ENCODE data around the gene THSD7B. TPM values are rescaled to one million over a fixed set of nuclear protein-coding genes. Genes with fewer than 3 reads are reported as not detected.

THSD7B gene
- total and polyA plus RNA-seq, 10 of the 15 experiments (the other 5 are each of a cell fraction or from before 2014, with no cell fraction given) = 0.03 to 0.56 (median 0.28) TPM

DNA sequence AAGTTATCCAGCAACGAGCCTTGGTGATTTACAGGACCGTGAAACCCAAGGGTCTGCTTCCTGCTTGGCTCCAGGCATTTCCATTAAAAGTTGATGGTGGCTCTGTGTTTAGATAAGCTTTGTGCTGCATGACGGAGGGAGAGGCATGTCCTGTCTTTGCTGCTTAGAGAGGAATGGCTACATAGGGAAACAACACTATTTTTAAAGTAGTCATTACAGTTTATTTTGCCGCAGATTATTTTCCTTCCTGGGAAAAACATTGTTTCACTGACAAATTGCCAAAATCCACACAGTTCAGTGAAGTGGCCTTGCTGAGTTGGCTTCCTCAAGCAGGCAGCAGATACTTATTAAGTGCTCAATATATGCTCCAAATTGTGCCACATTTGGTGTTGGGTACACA is 98.5 kb downstream of the THSD7B start:
- Histone ChIP-seq H3K4me3 (no peak overlapping the region), H3K9ac (ENCODE audit: control insufficient read depth, insufficient read depth, low read length) (no peak overlapping the region), H3K36me3 (ENCODE audit: control insufficient read depth in 2 of 2, insufficient read depth in 2 of 2, low read length in 1 of 2) (no peaks in the 10 kb centered on the region), H2AFZ (ENCODE audit: control insufficient read depth, low read depth, low read length) (no peak overlapping the region), H3K4me1 (ENCODE audit: control insufficient read depth, insufficient read depth, low read length) (no peaks in the 10 kb centered on the region), H3K27ac (ENCODE audit: control insufficient read depth, insufficient read depth) (no peak overlapping the region), H3K4me2 (ENCODE audit: control insufficient read depth, insufficient read depth) (no peak overlapping the region), H3K27me3 (replicated peaks in 1 of 2; ENCODE audit: control insufficient read depth in 2 of 2, insufficient read depth in 2 of 2, low read length in 1 of 2) (no peaks in the 10 kb centered on the region), H3K79me2 (ENCODE audit: control insufficient read depth, insufficient read depth, low read length) (no peaks in the 10 kb centered on the region), H4K20me1 (ENCODE audit: control insufficient read depth, insufficient read depth) (no peaks in the 10 kb centered on the region), H3K9me3 (replicated peaks; ENCODE audit: control insufficient read depth, insufficient read depth, low read length) (no peaks in the 10 kb centered on the region)
- DNase-seq (ENCODE audit: low read depth, low spot score) (no peak), ATAC-seq (no peak), FAIRE-seq (no peak)
- in situ Hi-C loops (cut with MboI) (no loop called here), intact Hi-C loops (cut with micrococcal nuclease; ENCODE audit: unreplicated experiment) (no loop called here)
- WGBS (ENCODE audit: insufficient coverage, insufficient replicate concordance, low lambda C conversion rate, missing lambda C conversion rate) = 16% methylated on average over 4 of the region's 4 CpGs
- TF ChIP-seq RCOR1 (conservative IDR thresholded peaks at IDR 0.05; ENCODE audit: low read depth, low read length) (no peak), SMARCA5 (IDR thresholded peaks at IDR 0.05) (no peak), ESRRA (IDR thresholded peaks at IDR 0.05; ENCODE audit: low read length) (no peak), BACH1 (IDR thresholded peaks at IDR 0.05; ENCODE audit: borderline replicate concordance) (no peak), RB1 (IDR thresholded peaks at IDR 0.05; ENCODE audit: borderline replicate concordance) (no peak), ZBED1 (IDR thresholded peaks at IDR 0.05; ENCODE audit: borderline replicate concordance) (no peak), SPI1 (IDR thresholded peaks at IDR 0.05; ENCODE audit: borderline replicate concordance, insufficient read depth, low read depth, low read length) (no peak)
- TF ChIP-seq, protein P1, sequence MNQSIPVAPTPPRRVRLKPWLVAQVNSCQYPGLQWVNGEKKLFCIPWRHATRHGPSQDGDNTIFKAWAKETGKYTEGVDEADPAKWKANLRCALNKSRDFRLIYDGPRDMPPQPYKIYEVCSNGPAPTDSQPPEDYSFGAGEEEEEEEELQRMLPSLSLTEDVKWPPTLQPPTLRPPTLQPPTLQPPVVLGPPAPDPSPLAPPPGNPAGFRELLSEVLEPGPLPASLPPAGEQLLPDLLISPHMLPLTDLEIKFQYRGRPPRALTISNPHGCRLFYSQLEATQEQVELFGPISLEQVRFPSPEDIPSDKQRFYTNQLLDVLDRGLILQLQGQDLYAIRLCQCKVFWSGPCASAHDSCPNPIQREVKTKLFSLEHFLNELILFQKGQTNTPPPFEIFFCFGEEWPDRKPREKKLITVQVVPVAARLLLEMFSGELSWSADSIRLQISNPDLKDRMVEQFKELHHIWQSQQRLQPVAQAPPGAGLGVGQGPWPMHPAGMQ (IDR thresholded peaks at IDR 0.05; ENCODE audit: borderline replicate concordance) = no peak
- TF ChIP-seq, protein P2, sequence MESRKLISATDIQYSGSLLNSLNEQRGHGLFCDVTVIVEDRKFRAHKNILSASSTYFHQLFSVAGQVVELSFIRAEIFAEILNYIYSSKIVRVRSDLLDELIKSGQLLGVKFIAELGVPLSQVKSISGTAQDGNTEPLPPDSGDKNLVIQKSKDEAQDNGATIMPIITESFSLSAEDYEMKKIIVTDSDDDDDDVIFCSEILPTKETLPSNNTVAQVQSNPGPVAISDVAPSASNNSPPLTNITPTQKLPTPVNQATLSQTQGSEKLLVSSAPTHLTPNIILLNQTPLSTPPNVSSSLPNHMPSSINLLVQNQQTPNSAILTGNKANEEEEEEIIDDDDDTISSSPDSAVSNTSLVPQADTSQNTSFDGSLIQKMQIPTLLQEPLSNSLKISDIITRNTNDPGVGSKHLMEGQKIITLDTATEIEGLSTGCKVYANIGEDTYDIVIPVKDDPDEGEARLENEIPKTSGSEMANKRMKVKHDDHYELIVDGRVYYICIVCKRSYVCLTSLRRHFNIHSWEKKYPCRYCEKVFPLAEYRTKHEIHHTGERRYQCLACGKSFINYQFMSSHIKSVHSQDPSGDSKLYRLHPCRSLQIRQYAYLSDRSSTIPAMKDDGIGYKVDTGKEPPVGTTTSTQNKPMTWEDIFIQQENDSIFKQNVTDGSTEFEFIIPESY (IDR thresholded peaks at IDR 0.05) = no peak
- TF ChIP-seq, protein P3, sequence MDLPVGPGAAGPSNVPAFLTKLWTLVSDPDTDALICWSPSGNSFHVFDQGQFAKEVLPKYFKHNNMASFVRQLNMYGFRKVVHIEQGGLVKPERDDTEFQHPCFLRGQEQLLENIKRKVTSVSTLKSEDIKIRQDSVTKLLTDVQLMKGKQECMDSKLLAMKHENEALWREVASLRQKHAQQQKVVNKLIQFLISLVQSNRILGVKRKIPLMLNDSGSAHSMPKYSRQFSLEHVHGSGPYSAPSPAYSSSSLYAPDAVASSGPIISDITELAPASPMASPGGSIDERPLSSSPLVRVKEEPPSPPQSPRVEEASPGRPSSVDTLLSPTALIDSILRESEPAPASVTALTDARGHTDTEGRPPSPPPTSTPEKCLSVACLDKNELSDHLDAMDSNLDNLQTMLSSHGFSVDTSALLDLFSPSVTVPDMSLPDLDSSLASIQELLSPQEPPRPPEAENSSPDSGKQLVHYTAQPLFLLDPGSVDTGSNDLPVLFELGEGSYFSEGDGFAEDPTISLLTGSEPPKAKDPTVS (IDR thresholded peaks at IDR 0.05; ENCODE audit: low read depth, low read length) = no peak
- TF ChIP-seq, protein P4, sequence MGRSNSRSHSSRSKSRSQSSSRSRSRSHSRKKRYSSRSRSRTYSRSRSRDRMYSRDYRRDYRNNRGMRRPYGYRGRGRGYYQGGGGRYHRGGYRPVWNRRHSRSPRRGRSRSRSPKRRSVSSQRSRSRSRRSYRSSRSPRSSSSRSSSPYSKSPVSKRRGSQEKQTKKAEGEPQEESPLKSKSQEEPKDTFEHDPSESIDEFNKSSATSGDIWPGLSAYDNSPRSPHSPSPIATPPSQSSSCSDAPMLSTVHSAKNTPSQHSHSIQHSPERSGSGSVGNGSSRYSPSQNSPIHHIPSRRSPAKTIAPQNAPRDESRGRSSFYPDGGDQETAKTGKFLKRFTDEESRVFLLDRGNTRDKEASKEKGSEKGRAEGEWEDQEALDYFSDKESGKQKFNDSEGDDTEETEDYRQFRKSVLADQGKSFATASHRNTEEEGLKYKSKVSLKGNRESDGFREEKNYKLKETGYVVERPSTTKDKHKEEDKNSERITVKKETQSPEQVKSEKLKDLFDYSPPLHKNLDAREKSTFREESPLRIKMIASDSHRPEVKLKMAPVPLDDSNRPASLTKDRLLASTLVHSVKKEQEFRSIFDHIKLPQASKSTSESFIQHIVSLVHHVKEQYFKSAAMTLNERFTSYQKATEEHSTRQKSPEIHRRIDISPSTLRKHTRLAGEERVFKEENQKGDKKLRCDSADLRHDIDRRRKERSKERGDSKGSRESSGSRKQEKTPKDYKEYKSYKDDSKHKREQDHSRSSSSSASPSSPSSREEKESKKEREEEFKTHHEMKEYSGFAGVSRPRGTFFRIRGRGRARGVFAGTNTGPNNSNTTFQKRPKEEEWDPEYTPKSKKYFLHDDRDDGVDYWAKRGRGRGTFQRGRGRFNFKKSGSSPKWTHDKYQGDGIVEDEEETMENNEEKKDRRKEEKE (IDR thresholded peaks at IDR 0.05) = no peak
- ChIA-PET POLR2A (no interaction called here), RAD21 (ENCODE audit: unreplicated experiment) (no interaction called here), CTCF (no interaction called here), SMC1A (ENCODE audit: uncharacterized antibody, unreplicated experiment) (interaction anchor here (0.6 to 1.1 kb wide), 3 partner anchors 13 to 115 kb away, joined by 3 read pairs; no protein-coding TSS in a partner anchor)
- no TSS peak for BruUV-seq (replicated peaks)
